Endothelial cell of hepatic sinusoid (primary cell): ENCODE measurements around the gene RASAL2.

Experiments used
- in situ Hi-C: cut with HindIII; loops from 2 replicates; pipeline ENCODE4 v1.10.0; 2017; ENCODE audit warnings: low sequenced_read_pairs

RASAL2 gene

DNA sequence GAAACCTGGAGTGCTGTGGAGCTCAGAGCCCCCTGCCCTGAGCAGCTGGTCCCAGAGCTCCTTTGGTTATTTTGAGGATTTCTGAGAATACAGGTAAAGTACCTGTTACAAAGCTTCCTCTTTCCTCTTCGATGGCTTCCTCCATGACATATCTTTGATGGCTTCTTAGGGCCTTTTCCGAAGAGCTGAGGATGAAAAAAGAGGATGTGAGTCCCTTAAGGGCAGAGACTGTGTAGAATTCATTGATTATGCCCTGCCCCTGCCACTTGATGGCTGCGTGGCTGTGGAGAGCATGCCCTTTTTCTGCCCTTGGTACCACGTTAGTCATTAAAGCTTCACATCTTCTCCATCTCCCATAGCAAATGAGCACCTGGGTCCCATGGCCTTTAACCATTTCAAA, 433.2 kb downstream of the RASAL2 start:
- in situ Hi-C loops: loop anchor here (25.0 kb wide), 1 partner anchor 235 kb away; no protein-coding TSS in a partner anchor

DNA sequence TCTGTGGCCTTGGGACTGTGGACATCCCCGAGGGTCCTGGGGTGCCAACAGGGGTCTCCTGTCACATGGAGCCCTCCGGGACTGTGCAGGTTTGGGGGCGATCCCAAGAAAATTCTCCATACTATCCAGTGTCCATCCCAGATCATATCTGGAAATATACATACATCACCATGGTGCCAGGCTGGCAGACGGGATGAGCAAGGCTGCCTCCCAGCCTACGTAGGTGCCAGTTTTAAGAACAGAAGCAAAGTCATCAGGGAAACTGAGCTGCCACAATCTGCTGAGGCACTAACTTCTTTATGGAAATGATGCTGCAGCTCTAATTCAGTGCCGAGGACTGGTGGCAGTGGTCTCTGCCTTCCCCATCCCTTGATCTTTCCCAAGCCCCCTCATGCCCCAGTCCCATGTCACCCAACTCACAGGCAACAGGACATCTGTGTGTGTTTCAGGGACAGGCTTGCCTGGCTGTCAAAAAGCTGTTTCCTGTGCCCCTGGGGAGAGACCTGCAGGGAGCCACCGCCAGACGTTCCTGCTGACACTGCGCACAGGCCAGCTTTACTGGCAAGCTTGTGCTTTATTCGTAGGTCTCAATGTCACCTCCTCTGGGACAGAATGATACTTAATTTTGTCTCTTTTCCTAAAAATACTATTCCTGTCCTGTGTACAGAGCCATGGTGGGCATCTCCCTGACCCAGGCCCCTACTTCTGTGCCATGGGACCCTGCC, 434.5 kb downstream of the RASAL2 start:
- in situ Hi-C loops: loop anchor here (25.0 kb wide), 1 partner anchor 234 kb away; no protein-coding TSS in a partner anchor

DNA sequence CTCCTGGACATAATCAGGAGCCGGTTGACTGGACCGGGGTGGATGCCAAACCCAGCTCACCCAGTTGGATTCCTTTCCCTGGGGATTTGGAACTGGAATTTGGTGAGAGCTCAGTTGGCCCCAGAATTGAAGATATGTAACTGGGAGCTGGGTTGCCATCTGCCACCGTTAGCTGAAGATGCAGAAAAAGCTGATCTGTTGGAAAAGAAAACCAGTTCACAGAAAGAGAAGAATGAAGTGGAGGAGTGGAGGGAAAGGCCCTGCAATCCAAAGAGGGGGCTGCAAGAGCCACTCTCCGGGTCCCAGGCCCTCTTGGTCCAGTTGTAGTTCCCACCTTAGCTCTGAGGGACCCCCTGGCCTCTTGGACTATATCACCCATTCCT, 435.0 kb downstream of the RASAL2 start:
- in situ Hi-C loops: loop anchor here (25.0 kb wide), 1 partner anchor 233 kb away; no protein-coding TSS in a partner anchor

DNA sequence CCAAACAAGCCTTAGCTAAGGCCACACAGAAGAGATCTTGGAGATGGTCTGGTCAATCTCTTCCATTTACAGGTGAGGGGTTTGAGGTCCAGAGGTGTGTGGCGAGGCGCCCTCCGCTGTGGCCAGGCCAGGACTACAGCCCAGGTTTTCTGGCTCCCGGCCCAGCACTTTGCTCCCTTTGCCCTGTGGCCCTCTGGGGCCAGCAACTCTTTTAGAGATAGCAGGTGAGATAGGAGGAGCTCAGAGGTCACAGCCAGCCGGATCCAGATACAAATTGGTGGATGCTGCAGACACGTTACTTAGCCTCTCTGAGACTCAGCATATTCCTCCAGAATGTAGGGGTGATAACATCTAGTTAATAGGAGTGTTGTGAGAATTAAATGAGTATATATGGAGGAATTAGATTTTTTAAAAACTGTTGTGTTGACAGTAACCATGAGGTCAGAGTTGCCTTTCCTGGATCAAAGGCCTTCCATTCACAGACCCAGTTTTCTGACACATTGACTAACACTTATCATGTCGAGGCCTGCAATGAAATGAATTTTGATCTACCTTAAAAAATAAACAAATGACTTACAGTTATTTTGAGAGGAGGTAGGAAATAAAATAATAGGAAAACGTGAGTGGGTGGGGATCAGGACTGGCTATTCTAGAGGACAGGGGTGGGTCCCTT, 435.6 kb downstream of the RASAL2 start:
- in situ Hi-C loops: loop anchor here (25.0 kb wide), 1 partner anchor 233 kb away; no protein-coding TSS in a partner anchor

DNA sequence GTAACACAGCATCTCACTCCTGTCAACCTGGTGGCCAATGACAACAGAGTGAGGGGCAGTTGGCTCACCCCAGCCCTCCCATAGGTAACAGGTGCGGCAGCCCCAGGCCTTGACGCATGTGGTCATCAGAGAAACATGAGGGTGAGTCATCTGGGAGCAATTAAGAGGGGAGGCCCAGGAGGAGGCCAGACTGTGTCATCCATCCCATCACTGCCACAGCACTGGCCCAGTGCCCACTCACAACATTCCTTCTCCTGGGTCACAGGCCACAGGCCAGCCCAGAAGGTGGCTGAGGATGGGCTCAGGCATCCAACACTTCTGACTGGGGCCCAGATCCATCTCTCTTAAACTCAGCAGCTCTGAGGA, 436.1 kb downstream of the RASAL2 start:
- in situ Hi-C loops: loop anchor here (25.0 kb wide), 1 partner anchor 232 kb away; no protein-coding TSS in a partner anchor

DNA sequence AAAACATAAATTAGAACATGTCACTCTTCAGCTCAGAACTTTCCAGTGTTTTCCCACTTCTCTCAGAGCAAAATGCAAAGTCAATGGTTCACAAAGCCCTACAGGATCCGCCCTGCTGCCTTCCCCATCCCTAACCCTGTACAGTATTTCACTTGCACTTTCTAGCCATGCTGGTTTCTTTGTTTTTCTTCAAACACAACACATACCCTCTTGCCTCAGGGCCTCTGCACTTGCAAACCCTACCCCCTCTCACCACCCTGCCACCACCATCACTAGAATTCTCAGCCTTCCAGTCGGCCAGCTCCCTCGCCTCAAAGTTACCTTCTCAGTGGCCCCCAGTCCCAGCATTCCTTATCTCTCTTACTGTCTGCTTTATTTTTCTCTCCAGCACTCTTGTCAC, 436.6 kb downstream of the RASAL2 start:
- in situ Hi-C loops: loop anchor here (25.0 kb wide), 1 partner anchor 232 kb away; no protein-coding TSS in a partner anchor

DNA sequence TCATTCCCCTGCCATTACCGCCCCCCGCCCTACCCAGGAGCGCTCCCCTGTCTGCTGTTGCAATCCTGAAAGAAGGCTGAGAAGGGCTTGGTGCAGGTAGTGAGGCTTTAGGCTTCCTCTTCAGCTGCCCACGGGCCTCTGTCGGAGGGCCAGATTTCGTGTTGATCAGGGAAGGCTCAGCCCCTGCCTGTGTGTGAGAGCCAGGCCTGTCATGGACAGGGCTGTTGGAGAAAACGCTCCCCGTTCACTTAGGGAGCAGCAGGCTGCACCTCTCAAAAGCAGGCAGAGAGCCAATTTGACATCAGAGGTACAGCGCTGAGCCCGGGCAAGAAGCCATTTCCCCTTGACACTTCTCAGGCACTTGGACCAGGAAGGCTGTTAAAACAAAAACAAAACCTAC, 438.0 kb downstream of the RASAL2 start:
- in situ Hi-C loops: loop anchor here (25.0 kb wide), 1 partner anchor 230 kb away; no protein-coding TSS in a partner anchor

DNA sequence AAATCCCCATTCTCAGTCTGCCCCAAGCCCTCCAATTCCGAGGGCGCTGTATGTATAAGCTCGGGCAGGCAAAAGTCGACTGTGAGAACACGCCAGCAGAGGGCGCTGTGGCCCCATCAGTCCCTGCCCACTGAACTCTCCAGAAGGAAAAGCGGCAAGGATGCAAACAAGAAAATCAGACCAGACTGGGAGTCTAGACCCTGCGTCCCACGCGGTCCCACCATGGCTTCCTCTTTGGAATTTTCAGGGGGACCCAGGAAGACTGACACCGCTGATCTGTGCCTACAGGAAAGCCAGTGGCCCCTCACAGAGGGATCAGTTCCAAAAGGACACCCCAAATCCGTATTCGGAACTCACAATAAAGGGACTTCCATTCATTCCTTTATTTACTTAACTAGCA, 438.5 kb downstream of the RASAL2 start:
- in situ Hi-C loops: loop anchor here (25.0 kb wide), 1 partner anchor 230 kb away; no protein-coding TSS in a partner anchor

DNA sequence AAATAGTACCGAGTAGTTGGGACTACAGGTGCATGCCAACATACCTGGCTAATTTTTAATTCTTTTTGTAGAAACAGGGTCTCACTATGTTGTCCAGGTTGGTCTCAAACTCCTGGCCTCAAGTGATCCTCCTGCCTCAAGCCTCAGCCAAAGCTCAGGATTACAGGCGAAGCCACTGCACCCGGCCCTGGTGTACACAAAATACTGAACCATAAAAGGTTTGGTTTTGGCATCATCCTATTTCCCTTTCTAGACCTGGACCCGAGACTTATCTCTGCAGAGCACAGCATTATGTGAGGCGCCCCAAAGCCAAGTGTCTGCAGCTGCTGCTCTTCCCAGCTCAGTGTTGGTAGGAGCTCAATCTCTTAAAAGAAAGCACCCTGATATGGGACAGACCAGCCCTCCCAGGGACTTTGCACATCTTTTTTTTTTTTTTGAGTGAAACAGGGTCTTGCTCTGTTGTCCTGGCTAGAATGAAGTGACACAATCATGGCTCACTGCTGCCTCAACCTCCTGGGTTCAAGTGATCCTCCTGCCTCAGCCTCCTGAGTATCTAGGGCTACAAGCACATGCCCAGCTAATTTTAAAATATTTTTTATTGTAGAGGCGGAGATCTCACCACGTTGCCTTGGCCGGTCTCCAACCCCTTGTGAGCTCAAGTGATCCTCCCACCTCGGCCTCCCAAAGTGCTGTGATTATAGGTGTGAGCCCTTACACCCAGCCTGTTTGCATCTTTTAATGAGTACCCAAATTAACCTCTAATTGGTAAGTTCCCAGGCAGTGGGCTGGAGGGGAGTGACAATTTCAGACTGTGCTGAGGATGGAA, 439.4 kb downstream of the RASAL2 start:
- in situ Hi-C loops: loop anchor here (25.0 kb wide), 1 partner anchor 229 kb away; no protein-coding TSS in a partner anchor
